ENCODE results near the gene CISH. TPM values are rescaled to one million over a fixed set of nuclear protein-coding genes. Genes with fewer than 3 reads are reported as not detected.

CISH gene
- total and polyA plus RNA-seq, 2 of the 4 experiments (the other 2 are of a cell fraction), result 0.90 to 4.0 TPM

GRCh38 chr3:50572158-50572557 lies 39.4 kb downstream of the CISH start:
- Histone ChIP-seq H4K91ac (ENCODE audit: insufficient read depth, low read depth, low read length) (no peak overlapping the region), H3K4me1 (ENCODE audit: control insufficient read depth, insufficient read depth, low read length) (peaks cover 5% of the 10 kb centered on the region), H3K4me2 (ENCODE audit: low read depth, low read length) (no peak overlapping the region), H2BK120ac (ENCODE audit: low read depth, low read length) (no peak overlapping the region), H3K36me3 (ENCODE audit: control insufficient read depth, insufficient read depth, low read length) (peaks cover 17% of the 10 kb centered on the region; the same call in 1 of the 2 replicates), H3K56ac (ENCODE audit: extremely low read depth, insufficient read depth, low read length) (no peak overlapping the region), H4K5ac (ENCODE audit: low read depth, low read length) (no peak overlapping the region), H3K23ac (ENCODE audit: low read depth, low read length) (no peak overlapping the region), H2AK9ac (replicated peaks; ENCODE audit: low read depth, low read length, poor library complexity) (peak overlapping the region; percentile 91), H3K27ac (ENCODE audit: insufficient read depth, low read length) (no peak overlapping the region), H2BK20ac (ENCODE audit: low read depth, low read length) (no peak overlapping the region), H4K20me1 (ENCODE audit: insufficient read depth, low read length) (no peaks in the 10 kb centered on the region), H2AFZ (replicated peaks; ENCODE audit: low read length, poor library complexity) (peak overlapping the region; percentile 34), H3K9me3 (ENCODE audit: control insufficient read depth, insufficient read depth, low read length) (no peaks in the 10 kb centered on the region), H3K9ac (ENCODE audit: low read depth, low read length) (no peak overlapping the region), H3K9me1 (ENCODE audit: insufficient read depth, low read length) (peaks cover 9% of the 10 kb centered on the region), H3K27me3 (ENCODE audit: control insufficient read depth, insufficient read depth, low read length) (no peaks in the 10 kb centered on the region), H3K79me1 (ENCODE audit: low read depth in 1 of 2, low read length in 2 of 2) (peaks cover 13 to 40% of the 10 kb centered on the region in 2 experiments; a peak in 3 of 4 replicates), H3K4ac (ENCODE audit: low read depth, low read length) (no peak overlapping the region), H3K14ac (replicated peaks; ENCODE audit: low read depth, low read length) (no peak overlapping the region), H3K18ac (ENCODE audit: low read depth, low read length) (no peak overlapping the region), H2AK5ac (ENCODE audit: low read depth, low read length) (peak overlapping the region; percentile 68; the same call in 1 of the 2 replicates), H4K8ac (ENCODE audit: low read depth in 2 of 2, low read length in 2 of 2) (no peak overlapping the region), H2BK15ac (ENCODE audit: low read depth, low read length) (no peak overlapping the region), H3K4me3 (ENCODE audit: insufficient read depth, low read depth, low read length) (no peak overlapping the region), H2BK5ac (ENCODE audit: low read depth, low read length, poor library complexity, severe bottlenecking) (no peak overlapping the region)
- DNase-seq (peak; percentile 59), ATAC-seq (ENCODE audit: low read depth) (peak; percentile 32)
- intact Hi-C loops (cut with micrococcal nuclease), result loop anchor here (1.0 kb wide), 2 partner anchors 29 to 42 kb away; no protein-coding TSS in a partner anchor
- no peak for TF ChIP-seq BHLHE40 (IDR thresholded peaks at IDR 0.05; ENCODE audit: low read depth, low read length)
- TF ChIP-seq CTCF (conservative IDR thresholded peaks at IDR 0.05; ENCODE audit: low read depth, low read length), result peak; percentile 93
- peak; percentile 99 for TF ChIP-seq SMC3 (IDR thresholded peaks at IDR 0.05; ENCODE audit: low read depth, low read length)
- peak; percentile 95 for TF ChIP-seq RAD21 (IDR thresholded peaks at IDR 0.05; ENCODE audit: low read length)
- in situ Hi-C loops (cut with MboI; ENCODE audit: low sequenced_read_pairs), result loop anchor here (5.0 kb wide), 2 partner anchors 40 to 800 kb away; partner anchors contain the start of gene CISH
- dilution Hi-C loops (cut with HindIII; ENCODE audit: low sequenced_read_pairs, unreplicated experiment), result no loop called here
- WGBS, 2 experiments (ENCODE audit: extremely low coverage in 2 of 2, insufficient read length in 1 of 2), result 0% methylated on average over 1 of the region's 1 CpG; no CpG with 5 or more reads in 1 of the 2 experiments
- POLR2A ChIA-PET (ENCODE audit: unreplicated experiment), result no interaction called here
- no TSS peak for BruUV-seq (replicated peaks)
- CTCF ChIA-PET, result interaction anchor here (0.9 to 2.5 kb wide), 5 partner anchors 17 to 104 kb away, joined by 3 to 20 read pairs (median 4); partner anchors contain the start of gene CISH
